Upper lobe of left lung (tissue), 6 donors: Measurements from ENCODE around the gene PRRX1. TPM values are rescaled to one million over a fixed set of nuclear protein-coding genes. Genes with fewer than 3 reads are reported as not detected.

Source experiments
- ATAC-seq, 2 donors: fragments of 200-7000 bp; cut with Tn5 transposase; one replicate each; pipeline ENCODE4 v1.9.1; 2022; ENCODE audit warnings: mild to moderate bottlenecking in 2 of 2, moderate library complexity in 2 of 2; ENCODE audit not compliant: low FRiP score in 2 of 2
- DNase-seq, 2 donors: peaks; one replicate each; pipeline ENCODE4 v3.0.0-alpha.2; 2019 to 2020
- H3K27ac ChIP-seq, 4 donors: fragments of 200-600 bp; sonication (generic); one replicate each; pipeline ENCODE4 v1.5.1; 2016 to 2019
- H3K27me3 ChIP-seq, 4 donors: fragments of 200-600 bp; sonication (generic); one replicate each; pipeline ENCODE4 v1.5.1; 2017 to 2019
- H3K36me3 ChIP-seq, 4 donors: fragments of 200-600 bp; sonication (generic); one replicate each; pipeline ENCODE4 v1.5.1; 2016 to 2019
- H3K4me1 ChIP-seq, 4 donors: fragments of 200-600 bp; sonication (generic); one replicate each; pipeline ENCODE4 v1.5.1; 2018 to 2019
- H3K4me3 ChIP-seq, 4 donors: fragments of 200-600 bp; sonication (generic); one replicate each; pipeline ENCODE4 v1.5.1; 2017 to 2019; ENCODE audit warnings: mild to moderate bottlenecking in 2 of 4, moderate library complexity in 1 of 4
- H3K9me3 ChIP-seq, 4 donors: fragments of 200-600 bp; sonication (generic); one replicate each; pipeline ENCODE4 v1.5.1; 2018 to 2019
- CTCF ChIP-seq, 6 experiments: fragments of 450-650 bp in 4 of 6; fragments of 200-600 bp in 2 of 6; sonication (generic) in 2 of 6; IDR thresholded peaks; one replicate each; pipeline ENCODE4 v1.5.1; 2016 to 2019; ENCODE audit warnings: antibody characterized with exemption in 6 of 6
- EP300 ChIP-seq, 4 donors: sonication (generic); formaldehyde crosslinking; IDR thresholded peaks; one replicate each; pipeline ENCODE4 v1.5.1; 2017; ENCODE audit warnings: antibody characterized with exemption in 4 of 4, control low read depth in 2 of 4
- POLR2A ChIP-seq, 4 donors: fragments of 450-650 bp; IDR thresholded peaks; one replicate each; pipeline ENCODE4 v1.5.1; 2016 to 2017; ENCODE audit warnings: antibody characterized with exemption in 4 of 4, mild to moderate bottlenecking in 2 of 4
- POLR2AphosphoS5 ChIP-seq, 2 donors: sonication (generic); formaldehyde crosslinking; IDR thresholded peaks; one replicate each; pipeline ENCODE4 v1.5.1; 2017; ENCODE audit warnings: antibody characterized with exemption in 2 of 2
- WGBS, 2 donors: methylation state at CpG; one replicate each; pipeline ENCODE4 v1.1.5; 2017 to 2018; 5-methylcytosine and 5-hydroxymethylcytosine counted together
- total RNA-seq, 6 donors: library from RNA; depleted of rRNA in 4 of 6; stranded (reverse); fragments of >200 nt in 4 of 6; gene quantifications; one replicate each; pipeline versions ENCODE4 v1.1.0 to v1.2.1, GENCODE V29; 2016 to 2021
- donor health status: DM: no; HTN: no; CAD: no; lungs with moderate emphysema.
- donor health status: DM: no; HTN: yes; CAD: no; lungs with severe emphysema.

Gene PRRX1
- total RNA-seq, 6 donors from 2014 or later: 6.1 to 36.0 (median 19.1) TPM

- DNase-seq (no peak), ATAC-seq (no peak)
- TF ChIP-seq CTCF (IDR thresholded peaks at IDR 0.05) (no peak), EP300 (IDR thresholded peaks at IDR 0.05) (no peak), POLR2AphosphoS5 (IDR thresholded peaks at IDR 0.05) (no peak), POLR2A (IDR thresholded peaks at IDR 0.05) (no peak)
- no peaks in the 10 kb centered on the region for H3K9me3 ChIP-seq
- H3K4me1 ChIP-seq: no peaks in the 10 kb centered on the region
- no peak overlapping the region for H3K4me3 ChIP-seq
- no peaks in the 10 kb centered on the region for H3K36me3 ChIP-seq
- no peak overlapping the region for H3K27ac ChIP-seq
- H3K27me3 ChIP-seq: no peaks in the 10 kb centered on the region
Measured at GRCh38 chr1:170705981-170706380, 42.0 kb downstream of the PRRX1 start.

- ATAC-seq (no peak), DNase-seq (no peak)
- Histone ChIP-seq H3K4me1 (no peaks in the 10 kb centered on the region), H3K27me3 (no peaks in the 10 kb centered on the region), H3K36me3 (no peaks in the 10 kb centered on the region), H3K27ac (no peak overlapping the region), H3K9me3 (no peaks in the 10 kb centered on the region), H3K4me3 (no peak overlapping the region)
- TF ChIP-seq POLR2AphosphoS5 (IDR thresholded peaks at IDR 0.05) (no peak), POLR2A (IDR thresholded peaks at IDR 0.05) (no peak), CTCF (IDR thresholded peaks at IDR 0.05) (no peak), EP300 (IDR thresholded peaks at IDR 0.05) (no peak)
Measured at GRCh38 chr1:170707117-170707516, 43.2 kb downstream of the PRRX1 start.

GRCh38 chr1:170707959-170708655 lies 44.2 kb downstream of the PRRX1 start:
- ATAC-seq (peak in 1 of 2 donors; percentile 93), DNase-seq (no peak)
- Histone ChIP-seq H3K4me1 (no peaks in the 10 kb centered on the region), H3K36me3 (no peaks in the 10 kb centered on the region), H3K4me3 (no peak overlapping the region), H3K9me3 (no peaks in the 10 kb centered on the region), H3K27me3 (no peaks in the 10 kb centered on the region), H3K27ac (no peak overlapping the region)
- WGBS, 2 donors: 63 to 72% methylated on average over 5 of the region's 5 CpGs
- TF ChIP-seq EP300 (IDR thresholded peaks at IDR 0.05) (no peak), POLR2AphosphoS5 (IDR thresholded peaks at IDR 0.05) (peak in 1 of 2 donors; percentile 31), POLR2A (IDR thresholded peaks at IDR 0.05) (no peak), CTCF (IDR thresholded peaks at IDR 0.05) (no peak)

GRCh38 chr1:170711682-170712081 lies 47.8 kb downstream of the PRRX1 start:
- Histone ChIP-seq H3K9me3 (no peaks in the 10 kb centered on the region), H3K4me3 (no peak overlapping the region), H3K4me1 (no peaks in the 10 kb centered on the region), H3K27me3 (no peaks in the 10 kb centered on the region), H3K36me3 (no peaks in the 10 kb centered on the region), H3K27ac (no peak overlapping the region)
- no peak for DNase-seq
- TF ChIP-seq POLR2A (IDR thresholded peaks at IDR 0.05): no peak
- TF ChIP-seq POLR2AphosphoS5 (IDR thresholded peaks at IDR 0.05): no peak
- no peak for TF ChIP-seq EP300 (IDR thresholded peaks at IDR 0.05)
- peak in 1 of 2 donors; percentile 41 for ATAC-seq

GRCh38 chr1:170714163-170714562 lies 50.2 kb downstream of the PRRX1 start:
- Histone ChIP-seq H3K4me3 (no peak overlapping the region), H3K27ac (no peak overlapping the region), H3K27me3 (no peaks in the 10 kb centered on the region), H3K36me3 (no peaks in the 10 kb centered on the region), H3K4me1 (no peaks in the 10 kb centered on the region), H3K9me3 (no peaks in the 10 kb centered on the region)
- 78 to 86% methylated on average over 5 of the region's 5 CpGs for WGBS, 2 donors
- TF ChIP-seq EP300 (IDR thresholded peaks at IDR 0.05): no peak
- no peak for TF ChIP-seq CTCF (IDR thresholded peaks at IDR 0.05)
- no peak for TF ChIP-seq POLR2A (IDR thresholded peaks at IDR 0.05)
- no peak for ATAC-seq
- no peak for DNase-seq
